GM12878 (cell line): ENCODE measurements around the gene ACAP1.

Source experiments
- BCL11A ChIP-seq: IDR thresholded peaks from 2 replicates; pipeline ENCODE4 v1.6.1; 2011; ENCODE audit warnings: low read depth, low read length
- CEBPB ChIP-seq, 2 experiments: fragments of 150-350 bp in 1 of 2; IDR thresholded peaks; 2 replicates each; pipeline ENCODE4 v1.6.1; 2012 to 2014; ENCODE audit warnings: low read depth in 2 of 2, low read length in 2 of 2, borderline replicate concordance in 1 of 2, inconsistent platforms in 1 of 2
- CHD1 ChIP-seq: IDR thresholded peaks from 2 replicates; pipeline ENCODE4 v1.6.1; 2012; ENCODE audit warnings: low read depth, low read length, improper control_type of control experiment
- EGR1 ChIP-seq, 2 experiments: IDR thresholded peaks; 1 replicate in 1 of 2; 2 replicates in 1 of 2; pipeline ENCODE4 v1.6.1; 2011 to 2012; ENCODE audit warnings: low read depth in 2 of 2, low read length in 2 of 2, borderline replicate concordance in 1 of 2, mild to moderate bottlenecking in 1 of 2, moderate library complexity in 1 of 2
- EZH2 ChIP-seq: IDR thresholded peaks from 2 replicates; pipeline ENCODE4 v1.6.1; 2012; ENCODE audit warnings: low read depth, mild to moderate bottlenecking, control low read depth, inconsistent platforms, low read length, borderline replicate concordance; ENCODE audit not compliant: control insufficient read depth
- MTA2 ChIP-seq: fragments of 450-650 bp; IDR thresholded peaks from 2 replicates; pipeline ENCODE4 v1.6.1; 2016; ENCODE audit warnings: low read depth, mild to moderate bottlenecking, moderate library complexity
- RAD21 ChIP-seq: IDR thresholded peaks from 2 replicates; pipeline ENCODE4 v1.6.1; 2011; ENCODE audit warnings: mild to moderate bottlenecking, low read depth, low read length, moderate library complexity; ENCODE audit not compliant: insufficient read depth
- SMC3 ChIP-seq: IDR thresholded peaks from 2 replicates; pipeline ENCODE4 v1.6.1; 2011; ENCODE audit warnings: low read length, improper control_type of control experiment, borderline replicate concordance
- TAF1 ChIP-seq: IDR thresholded peaks from 2 replicates; pipeline ENCODE4 v1.6.1; 2011; ENCODE audit warnings: mild to moderate bottlenecking, low read depth, low read length, borderline replicate concordance
- ZZZ3 ChIP-seq: IDR thresholded peaks from 2 replicates; pipeline ENCODE4 v1.6.1; 2011; ENCODE audit warnings: low read depth; ENCODE audit not compliant: control insufficient read depth, insufficient read length
- TF ChIP-seq, protein P1 (sequence below), 3 experiments: IDR thresholded peaks in 2 of 3; conservative IDR thresholded peaks in 1 of 3; 2 replicates each; pipeline ENCODE4 v1.5.1; 2011; ENCODE audit warnings: low read depth in 3 of 3, low read length in 3 of 3, mild to moderate bottlenecking in 3 of 3, control low read depth in 2 of 3, moderate library complexity in 2 of 3, inconsistent platforms in 1 of 3, mixed read lengths in 1 of 3; ENCODE audit not compliant: control insufficient read depth in 2 of 3, insufficient read depth in 1 of 3; ENCODE audit errors: extremely low read depth in 1 of 3
- TF ChIP-seq, protein P2 (sequence below): fragments of 450-650 bp; IDR thresholded peaks from 2 replicates; pipeline ENCODE4 v1.6.1; 2017; ENCODE audit warnings: mild to moderate bottlenecking

DNA sequence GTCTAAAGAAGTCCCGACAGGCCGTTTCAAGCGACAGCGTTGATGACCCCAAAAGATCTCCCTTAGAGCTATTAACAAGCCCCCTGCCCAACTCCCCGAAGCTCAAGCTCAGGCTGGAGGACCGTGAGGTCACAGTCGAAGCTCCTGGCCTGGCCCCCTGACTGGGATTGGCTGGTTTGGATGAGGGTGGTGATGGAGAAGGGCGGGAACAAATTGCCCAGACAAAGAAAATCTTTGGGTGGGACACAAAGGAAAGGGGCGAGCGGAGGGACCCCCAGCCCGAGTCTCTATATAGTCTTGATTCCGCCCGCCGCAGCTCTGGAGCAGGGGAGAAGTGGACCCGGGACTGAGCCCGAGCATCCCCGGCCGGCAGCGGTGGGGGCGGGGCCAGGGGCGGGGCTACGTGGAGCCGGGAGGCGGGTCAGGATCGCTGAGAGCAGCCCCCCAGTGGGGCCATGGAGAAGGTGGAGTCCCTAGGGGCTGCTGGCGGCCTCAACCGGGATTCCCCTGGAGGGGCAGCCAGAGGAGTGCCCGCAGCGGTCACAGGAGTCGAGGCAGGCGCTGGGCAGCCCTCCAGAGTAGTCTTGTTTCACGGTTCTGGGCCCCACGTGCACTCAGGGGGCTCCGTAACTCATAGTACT, 6.2 kb upstream of the ACAP1 start:
- TF ChIP-seq CHD1 (no peak), MTA2 (no peak), CEBPB (IDR thresholded peaks at IDR 0.05; ENCODE audit: borderline replicate concordance in 1 of 2, low read depth in 2 of 2, low read length in 2 of 2) (no peak), BCL11A (peak; percentile 39; the same call in 1 of the 2 replicates), TAF1 (no peak; the same call in 1 of the 2 replicates), SMC3 (no peak), ZZZ3 (no peak), RAD21 (no peak), EGR1 (IDR thresholded peaks at IDR 0.05; ENCODE audit: borderline replicate concordance in 1 of 2, low read depth in 2 of 2, low read length in 2 of 2) (no peak), EZH2 (no peak)
- TF ChIP-seq, protein P1, sequence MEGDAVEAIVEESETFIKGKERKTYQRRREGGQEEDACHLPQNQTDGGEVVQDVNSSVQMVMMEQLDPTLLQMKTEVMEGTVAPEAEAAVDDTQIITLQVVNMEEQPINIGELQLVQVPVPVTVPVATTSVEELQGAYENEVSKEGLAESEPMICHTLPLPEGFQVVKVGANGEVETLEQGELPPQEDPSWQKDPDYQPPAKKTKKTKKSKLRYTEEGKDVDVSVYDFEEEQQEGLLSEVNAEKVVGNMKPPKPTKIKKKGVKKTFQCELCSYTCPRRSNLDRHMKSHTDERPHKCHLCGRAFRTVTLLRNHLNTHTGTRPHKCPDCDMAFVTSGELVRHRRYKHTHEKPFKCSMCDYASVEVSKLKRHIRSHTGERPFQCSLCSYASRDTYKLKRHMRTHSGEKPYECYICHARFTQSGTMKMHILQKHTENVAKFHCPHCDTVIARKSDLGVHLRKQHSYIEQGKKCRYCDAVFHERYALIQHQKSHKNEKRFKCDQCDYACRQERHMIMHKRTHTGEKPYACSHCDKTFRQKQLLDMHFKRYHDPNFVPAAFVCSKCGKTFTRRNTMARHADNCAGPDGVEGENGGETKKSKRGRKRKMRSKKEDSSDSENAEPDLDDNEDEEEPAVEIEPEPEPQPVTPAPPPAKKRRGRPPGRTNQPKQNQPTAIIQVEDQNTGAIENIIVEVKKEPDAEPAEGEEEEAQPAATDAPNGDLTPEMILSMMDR (IDR thresholded peaks at IDR 0.05 in 2 of 3, conservative IDR thresholded peaks at IDR 0.05 in 1 of 3; ENCODE audit: control insufficient read depth in 2 of 3, extremely low read depth in 1 of 3, insufficient read depth in 1 of 3, low read depth in 3 of 3, low read length in 3 of 3) = no peak
- TF ChIP-seq, protein P2, sequence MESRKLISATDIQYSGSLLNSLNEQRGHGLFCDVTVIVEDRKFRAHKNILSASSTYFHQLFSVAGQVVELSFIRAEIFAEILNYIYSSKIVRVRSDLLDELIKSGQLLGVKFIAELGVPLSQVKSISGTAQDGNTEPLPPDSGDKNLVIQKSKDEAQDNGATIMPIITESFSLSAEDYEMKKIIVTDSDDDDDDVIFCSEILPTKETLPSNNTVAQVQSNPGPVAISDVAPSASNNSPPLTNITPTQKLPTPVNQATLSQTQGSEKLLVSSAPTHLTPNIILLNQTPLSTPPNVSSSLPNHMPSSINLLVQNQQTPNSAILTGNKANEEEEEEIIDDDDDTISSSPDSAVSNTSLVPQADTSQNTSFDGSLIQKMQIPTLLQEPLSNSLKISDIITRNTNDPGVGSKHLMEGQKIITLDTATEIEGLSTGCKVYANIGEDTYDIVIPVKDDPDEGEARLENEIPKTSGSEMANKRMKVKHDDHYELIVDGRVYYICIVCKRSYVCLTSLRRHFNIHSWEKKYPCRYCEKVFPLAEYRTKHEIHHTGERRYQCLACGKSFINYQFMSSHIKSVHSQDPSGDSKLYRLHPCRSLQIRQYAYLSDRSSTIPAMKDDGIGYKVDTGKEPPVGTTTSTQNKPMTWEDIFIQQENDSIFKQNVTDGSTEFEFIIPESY = no peak
